Measurements from ENCODE around the gene GPR107. TPM values are rescaled to one million over a fixed set of nuclear protein-coding genes. Genes with fewer than 3 reads are reported as not detected.

GPR107 gene
- total and polyA plus RNA-seq, 7 donors: 3.6 to 34.1 (median 19.6) TPM

GRCh38 chr9:130072515-130073235 lies 19.0 kb downstream of the GPR107 start:
- 80 to 81% methylated on average over 9 of the region's 9 CpGs for WGBS, 2 donors
- Histone ChIP-seq H3K4me3 (no peak overlapping the region), H3K4me1 (peaks cover 0 to 36% (median 16%) of the 10 kb centered on the region in 4 donors), H3K27me3 (no peaks in the 10 kb centered on the region), H3K27ac (no peak overlapping the region), H3K9me3 (no peaks in the 10 kb centered on the region), H3K36me3 (peaks cover 8 to 19% (median 14%) of the 10 kb centered on the region in 4 donors)
- intact Hi-C loops (cut with DNase I): no loop called here
- TF ChIP-seq EP300 (IDR thresholded peaks at IDR 0.05): no peak
- TF ChIP-seq POLR2AphosphoS5 (IDR thresholded peaks at IDR 0.05): no peak
- no peak for TF ChIP-seq POLR2A (IDR thresholded peaks at IDR 0.05)
- TF ChIP-seq CTCF (IDR thresholded peaks at IDR 0.05): no peak
- DNase-seq: no peak

GRCh38 chr9:130073373-130073772 lies 19.7 kb downstream of the GPR107 start:
- H3K36me3 ChIP-seq: peaks cover 12 to 26% (median 16%) of the 10 kb centered on the region in 4 donors
- H3K27ac ChIP-seq: no peak overlapping the region
- intact Hi-C loops (cut with DNase I): no loop called here
- H3K27me3 ChIP-seq: no peaks in the 10 kb centered on the region
- peaks cover 0 to 31% (median 15%) of the 10 kb centered on the region in 4 donors for H3K4me1 ChIP-seq
- no peak for TF ChIP-seq CTCF (IDR thresholded peaks at IDR 0.05)
- TF ChIP-seq POLR2A (IDR thresholded peaks at IDR 0.05): no peak
- no peak for TF ChIP-seq POLR2AphosphoS5 (IDR thresholded peaks at IDR 0.05)
- no peak for TF ChIP-seq EP300 (IDR thresholded peaks at IDR 0.05)
- DNase-seq: no peak
- no peaks in the 10 kb centered on the region for H3K9me3 ChIP-seq
- 56% methylated on average over 2 of the region's 2 CpGs for WGBS, 2 donors
- no peak overlapping the region for H3K4me3 ChIP-seq

GRCh38 chr9:130078547-130078946 lies 24.8 kb downstream of the GPR107 start:
- Histone ChIP-seq H3K36me3 (peaks cover 24 to 74% (median 32%) of the 10 kb centered on the region in 4 donors), H3K27me3 (no peaks in the 10 kb centered on the region), H3K4me1 (peaks cover 0 to 13% (median 5%) of the 10 kb centered on the region in 4 donors), H3K4me3 (no peak overlapping the region), H3K9me3 (no peaks in the 10 kb centered on the region), H3K27ac (no peak overlapping the region)
- DNase-seq: peak; percentile 7
- intact Hi-C loops (cut with DNase I): no loop called here
- TF ChIP-seq POLR2AphosphoS5 (IDR thresholded peaks at IDR 0.05) (no peak), POLR2A (IDR thresholded peaks at IDR 0.05) (no peak), CTCF (IDR thresholded peaks at IDR 0.05) (no peak), EP300 (IDR thresholded peaks at IDR 0.05) (no peak)
- 95 to 96% methylated on average over 3 of the region's 3 CpGs for WGBS, 2 donors

- Histone ChIP-seq H3K4me1 (no peaks in the 10 kb centered on the region), H3K9me3 (no peaks in the 10 kb centered on the region), H3K27ac (no peak overlapping the region), H3K27me3 (no peaks in the 10 kb centered on the region), H3K4me3 (no peak overlapping the region), H3K36me3 (peaks cover 8 to 91% (median 33%) of the 10 kb centered on the region in 4 donors)
- peak; percentile 18 for DNase-seq
- TF ChIP-seq EP300 (IDR thresholded peaks at IDR 0.05) (no peak), CTCF (IDR thresholded peaks at IDR 0.05) (no peak), POLR2AphosphoS5 (IDR thresholded peaks at IDR 0.05) (no peak), POLR2A (IDR thresholded peaks at IDR 0.05) (no peak)
- intact Hi-C loops (cut with DNase I): no loop called here
- 92 to 97% methylated on average over 7 of the region's 7 CpGs for WGBS, 2 donors
These were observed 30.6 kb downstream of the GPR107 start for GRCh38 chr9:130084337-130084736.
